Transverse colon (tissue), 4 donors: ENCODE data around the gene CD209. TPM values are rescaled to one million over a fixed set of nuclear protein-coding genes. Genes with fewer than 3 reads are reported as not detected.
"Not testable (repeated sequence)": the region's sequence is repeated elsewhere in the genome, so short reads cannot be mapped to it uniquely, and the experiment has no call there.

Experiments
- DNase-seq: peaks from one replicate; pipeline ENCODE4 v3.0.0-alpha.2; 2019
- H3K27ac ChIP-seq, 4 donors: fragments of 200-600 bp; sonication (generic); 2 replicates each; pipeline ENCODE4 v1.5.1; 2016 to 2018; ENCODE audit warnings: inconsistent platforms in 4 of 4
- H3K27me3 ChIP-seq: fragments of 200-600 bp; sonication (generic); 2 replicates; pipeline ENCODE4 v1.5.1; 2017; ENCODE audit warnings: inconsistent platforms
- H3K36me3 ChIP-seq, 4 donors: fragments of 200-600 bp; sonication (generic); 2 replicates each; pipeline ENCODE4 v1.5.1; 2017 to 2019; ENCODE audit warnings: inconsistent platforms in 4 of 4
- H3K4me1 ChIP-seq, 4 donors: fragments of 200-600 bp; sonication (generic); 2 replicates each; pipeline ENCODE4 v1.5.1; 2017 to 2020; ENCODE audit warnings: inconsistent platforms in 4 of 4
- H3K4me3 ChIP-seq, 4 donors: fragments of 200-600 bp; sonication (generic); 1 replicate in 1 of 4; 2 replicates in 3 of 4; pipeline versions ENCODE4 v1.5.1 to v1.6.1; 2017 to 2019; ENCODE audit warnings: inconsistent platforms in 4 of 4
- H3K9me3 ChIP-seq, 2 donors: fragments of 200-600 bp; sonication (generic); 2 replicates each; pipeline ENCODE4 v1.5.1; 2017 to 2019; ENCODE audit warnings: inconsistent platforms in 2 of 2
- EP300 ChIP-seq: sonication (generic); formaldehyde crosslinking; IDR thresholded peaks from one replicate; pipeline ENCODE4 v1.6.1; 2017; ENCODE audit warnings: antibody characterized with exemption, low read depth
- POLR2A ChIP-seq: fragments of 450-650 bp; IDR thresholded peaks from one replicate; pipeline ENCODE4 v1.6.1; 2016; ENCODE audit warnings: antibody characterized with exemption, mild to moderate bottlenecking, moderate library complexity
- POLR2AphosphoS5 ChIP-seq, 3 donors: sonication (generic); formaldehyde crosslinking; IDR thresholded peaks; one replicate each; pipeline ENCODE4 v1.6.1; 2016; ENCODE audit warnings: antibody characterized with exemption in 3 of 3
- WGBS, 2 donors: methylation state at CpG; one replicate each; pipeline ENCODE4 v1.1.5; 2018; ENCODE audit warnings: low coverage in 1 of 2; 5-methylcytosine and 5-hydroxymethylcytosine counted together
- in situ Hi-C, 4 donors: fragments of 200-750 bp; cut with MboI; loops; one replicate each; pipeline versions ENCODE4 v1.15.0 to v1.15.1; 2017; ENCODE audit warnings: low sequenced_read_pairs in 3 of 4, low pct_ligation_motif_present in 1 of 4, low pct_unique_long_range_greater_than_20kb in 1 of 4
- intact Hi-C: fragments of 100-400 bp; cut with DNase I; formaldehyde crosslinking; loops from one replicate; pipeline ENCODE4 v1.15.1; 2023; ENCODE audit warnings: low total_unique reads
- total RNA-seq, 4 donors: library from RNA; depleted of rRNA; stranded (reverse); fragments of >200 nt; gene quantifications; one replicate each; pipeline ENCODE4 v1.1.0, GENCODE V29; 2016
- TF ChIP-seq, protein P1 (sequence below), 5 experiments: fragments of 200-600 bp in 3 of 5; fragments of 450-650 bp in 2 of 5; sonication (generic) in 3 of 5; IDR thresholded peaks; 1 replicate in 2 of 5; 2 replicates in 3 of 5; pipeline ENCODE4 v1.5.1; 2016 to 2017; ENCODE audit warnings: antibody characterized with exemption in 5 of 5, inconsistent platforms in 3 of 5, mild to moderate bottlenecking in 2 of 5, moderate library complexity in 1 of 5

CD209 gene
- total RNA-seq, 4 donors from 2014 or later: 1.00 to 9.4 (median 4.4) TPM

DNA sequence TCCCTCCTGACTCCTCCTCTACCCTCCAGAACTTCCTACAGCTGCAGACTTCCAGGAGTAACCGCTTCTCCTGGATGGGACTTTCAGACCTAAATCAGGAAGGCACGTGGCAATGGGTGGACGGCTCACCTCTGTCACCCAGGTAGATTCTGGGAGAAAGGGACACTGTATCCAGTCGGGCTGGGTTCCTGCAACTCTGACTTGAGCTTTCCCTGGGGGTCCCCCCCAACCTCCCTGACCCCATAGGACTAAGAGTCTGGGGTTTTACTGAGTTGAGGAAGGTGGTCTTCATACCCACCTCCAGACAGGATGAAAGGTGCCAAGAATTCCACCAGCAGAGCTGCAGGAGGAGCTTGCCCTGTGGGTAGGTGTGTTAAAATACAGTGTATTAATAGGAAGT is 20.2 kb upstream of the CD209 start:
- no peak for DNase-seq
- H3K27ac ChIP-seq: no peak overlapping the region
- intact Hi-C loops: no loop called here
- no peaks in the 10 kb centered on the region for H3K9me3 ChIP-seq
- no peaks in the 10 kb centered on the region for H3K36me3 ChIP-seq
- TF ChIP-seq EP300 (no peak), POLR2A (no peak), POLR2AphosphoS5 (IDR thresholded peaks at IDR 0.05) (no peak)
- TF ChIP-seq, protein P1, sequence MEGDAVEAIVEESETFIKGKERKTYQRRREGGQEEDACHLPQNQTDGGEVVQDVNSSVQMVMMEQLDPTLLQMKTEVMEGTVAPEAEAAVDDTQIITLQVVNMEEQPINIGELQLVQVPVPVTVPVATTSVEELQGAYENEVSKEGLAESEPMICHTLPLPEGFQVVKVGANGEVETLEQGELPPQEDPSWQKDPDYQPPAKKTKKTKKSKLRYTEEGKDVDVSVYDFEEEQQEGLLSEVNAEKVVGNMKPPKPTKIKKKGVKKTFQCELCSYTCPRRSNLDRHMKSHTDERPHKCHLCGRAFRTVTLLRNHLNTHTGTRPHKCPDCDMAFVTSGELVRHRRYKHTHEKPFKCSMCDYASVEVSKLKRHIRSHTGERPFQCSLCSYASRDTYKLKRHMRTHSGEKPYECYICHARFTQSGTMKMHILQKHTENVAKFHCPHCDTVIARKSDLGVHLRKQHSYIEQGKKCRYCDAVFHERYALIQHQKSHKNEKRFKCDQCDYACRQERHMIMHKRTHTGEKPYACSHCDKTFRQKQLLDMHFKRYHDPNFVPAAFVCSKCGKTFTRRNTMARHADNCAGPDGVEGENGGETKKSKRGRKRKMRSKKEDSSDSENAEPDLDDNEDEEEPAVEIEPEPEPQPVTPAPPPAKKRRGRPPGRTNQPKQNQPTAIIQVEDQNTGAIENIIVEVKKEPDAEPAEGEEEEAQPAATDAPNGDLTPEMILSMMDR (IDR thresholded peaks at IDR 0.05): no peak
- peaks cover 0 to under 1% (median 0%) of the 10 kb centered on the region in 4 donors for H3K4me1 ChIP-seq
- no peaks in the 10 kb centered on the region for H3K27me3 ChIP-seq
- H3K4me3 ChIP-seq: no peak overlapping the region
- in situ Hi-C loops: no loop called here
- WGBS, 2 donors: 66 to 70% methylated on average over 2 to 4 of the region's 4 CpGs

DNA sequence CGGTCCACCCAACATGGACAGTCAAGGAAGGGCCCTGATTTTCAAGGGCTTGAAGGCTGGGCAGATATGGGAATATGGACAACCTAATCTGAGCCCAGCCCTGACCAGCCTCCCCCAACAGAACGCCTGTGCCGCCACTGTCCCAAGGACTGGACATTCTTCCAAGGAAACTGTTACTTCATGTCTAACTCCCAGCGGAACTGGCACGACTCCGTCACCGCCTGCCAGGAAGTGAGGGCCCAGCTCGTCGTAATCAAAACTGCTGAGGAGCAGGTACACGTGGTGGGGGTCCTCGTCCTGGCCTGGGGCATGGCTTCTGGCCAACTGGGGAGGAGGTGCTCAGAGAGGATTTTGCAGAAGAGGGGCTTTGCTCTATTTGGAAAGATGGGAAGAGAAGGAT is 19.2 kb upstream of the CD209 start:
- Histone ChIP-seq H3K9me3 (no peaks in the 10 kb centered on the region), H3K4me1 (no peaks in the 10 kb centered on the region), H3K27me3 (no peaks in the 10 kb centered on the region), H3K36me3 (no peaks in the 10 kb centered on the region), H3K4me3 (no peak overlapping the region), H3K27ac (no peak overlapping the region)
- 55 to 76% methylated on average over 4 to 11 of the region's 11 CpGs for WGBS, 2 donors
- no peak for DNase-seq
- TF ChIP-seq, protein P1 (IDR thresholded peaks at IDR 0.05): no peak
- TF ChIP-seq POLR2AphosphoS5 (IDR thresholded peaks at IDR 0.05): no peak
- TF ChIP-seq EP300: no peak
- TF ChIP-seq POLR2A: no peak
- in situ Hi-C loops: no loop called here
- intact Hi-C loops: no loop called here

DNA sequence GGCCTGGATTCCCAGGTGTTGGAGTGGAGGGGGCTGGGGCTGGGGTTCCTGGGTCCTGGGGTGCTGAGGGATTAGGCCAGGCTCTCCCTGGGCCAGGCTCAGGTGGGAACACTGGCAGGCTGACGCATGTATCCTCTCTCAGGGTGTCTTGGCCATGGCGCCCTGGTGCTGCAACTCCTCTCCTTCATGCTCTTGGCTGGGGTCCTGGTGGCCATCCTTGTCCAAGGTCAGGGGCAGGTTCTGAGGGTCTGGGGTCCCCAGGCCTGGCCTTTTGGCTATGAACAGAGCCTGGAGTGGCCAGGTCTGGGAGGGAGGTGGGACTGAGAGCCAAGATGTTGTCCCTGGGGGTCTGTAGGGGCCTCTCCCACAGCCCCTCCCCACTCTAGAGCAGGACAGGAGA is 17.7 kb upstream of the CD209 start:
- not testable (repeated sequence) for H3K4me3 ChIP-seq

DNA sequence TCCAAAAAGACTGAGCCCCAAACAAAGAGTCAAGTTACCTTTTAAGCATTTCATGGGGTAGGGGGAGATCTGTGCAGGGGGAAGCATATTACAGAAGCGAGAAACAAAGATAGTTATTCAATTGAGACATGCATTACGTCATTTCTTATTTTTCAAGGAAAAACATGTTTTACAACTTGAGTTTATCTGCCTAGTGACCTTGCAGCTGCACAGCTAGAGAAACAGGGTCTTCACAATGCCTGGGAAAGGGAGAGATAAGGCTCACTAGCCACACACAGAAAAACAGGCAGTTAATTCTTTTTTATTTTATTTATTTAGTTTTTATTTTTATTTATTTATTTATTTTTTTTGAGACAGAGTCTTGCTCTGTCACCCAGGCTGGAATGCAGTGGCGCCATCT is 16.8 kb upstream of the CD209 start:
- H3K4me3 ChIP-seq, H3K9me3 ChIP-seq, H3K27me3 ChIP-seq, in situ Hi-C loops, H3K36me3 ChIP-seq, intact Hi-C loops, H3K4me1 ChIP-seq, DNase-seq, H3K27ac ChIP-seq: not testable (repeated sequence)
- WGBS, 2 donors: 48 to 60% methylated on average over 3 of the region's 3 CpGs

More for the DNA sequence above, 17.7 kb upstream of the CD209 start:
- H3K36me3 ChIP-seq, H3K9me3 ChIP-seq, H3K27me3 ChIP-seq, H3K27ac ChIP-seq, in situ Hi-C loops, DNase-seq, H3K4me1 ChIP-seq, intact Hi-C loops: not testable (repeated sequence)
- 93% methylated on average over 2 of the region's 2 CpGs; no CpG with 5 or more reads in 1 of the 2 donors for WGBS, 2 donors

DNA sequence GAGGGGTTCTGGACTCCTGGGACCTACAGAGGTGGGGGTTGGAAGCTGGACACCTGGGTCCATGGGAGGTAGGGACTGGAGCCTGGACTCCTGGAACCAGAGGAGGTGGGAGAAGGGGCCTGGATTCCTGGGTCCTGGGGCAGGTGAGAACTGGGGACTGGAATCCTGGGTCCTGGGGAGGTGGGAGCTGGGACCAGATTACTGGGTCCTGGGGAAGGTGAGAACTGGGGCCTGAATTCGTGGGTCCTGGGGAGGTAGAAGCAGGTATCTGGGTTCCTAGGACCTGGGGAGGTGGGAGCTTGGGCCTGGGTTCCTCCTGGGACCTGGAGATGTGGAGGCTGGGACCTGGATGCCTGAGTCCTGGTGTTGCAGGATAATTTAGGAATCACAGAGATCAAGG is 16.4 kb upstream of the CD209 start:
- no peaks in the 10 kb centered on the region for H3K4me1 ChIP-seq
- in situ Hi-C loops: no loop called here
- 28 to 40% methylated on average over 1 of the region's 1 CpG for WGBS, 2 donors
- no peaks in the 10 kb centered on the region for H3K27me3 ChIP-seq
- H3K27ac ChIP-seq: no peak overlapping the region
- intact Hi-C loops: no loop called here
- H3K9me3 ChIP-seq: peaks cover 10% of the 10 kb centered on the region in 2 donors
- H3K4me3 ChIP-seq: no peak overlapping the region
- TF ChIP-seq, protein P1 (IDR thresholded peaks at IDR 0.05): no peak
- TF ChIP-seq POLR2A: no peak
- TF ChIP-seq POLR2AphosphoS5 (IDR thresholded peaks at IDR 0.05): no peak
- TF ChIP-seq EP300: no peak
- no peak for DNase-seq
- no peaks in the 10 kb centered on the region for H3K36me3 ChIP-seq
